Left renal cortex interstitium (tissue), 4 donors: ENCODE measurements around the gene GNG2. TPM values are rescaled to one million over a fixed set of nuclear protein-coding genes. Genes with fewer than 3 reads are reported as not detected.

Experiments used
- DNase-seq, 4 donors: peaks; one replicate each; pipeline ENCODE4 v3.0.0-alpha.2; 2013; ENCODE audit warnings: low read depth in 4 of 4, low spot score in 2 of 4, missing footprints in 1 of 4
- polyA plus RNA-seq, 4 donors: library from polyadenylated mRNA; unstranded; fragments of 120-200 nt; gene quantifications; one replicate each; pipeline ENCODE4 v1.2.1, GENCODE V29; 2013; ENCODE audit not compliant: insufficient read length in 4 of 4

GNG2 gene
- polyA plus RNA-seq: 10 to 100 TPM; 60.9 to 91.1 (median 74.1) TPM

DNA sequence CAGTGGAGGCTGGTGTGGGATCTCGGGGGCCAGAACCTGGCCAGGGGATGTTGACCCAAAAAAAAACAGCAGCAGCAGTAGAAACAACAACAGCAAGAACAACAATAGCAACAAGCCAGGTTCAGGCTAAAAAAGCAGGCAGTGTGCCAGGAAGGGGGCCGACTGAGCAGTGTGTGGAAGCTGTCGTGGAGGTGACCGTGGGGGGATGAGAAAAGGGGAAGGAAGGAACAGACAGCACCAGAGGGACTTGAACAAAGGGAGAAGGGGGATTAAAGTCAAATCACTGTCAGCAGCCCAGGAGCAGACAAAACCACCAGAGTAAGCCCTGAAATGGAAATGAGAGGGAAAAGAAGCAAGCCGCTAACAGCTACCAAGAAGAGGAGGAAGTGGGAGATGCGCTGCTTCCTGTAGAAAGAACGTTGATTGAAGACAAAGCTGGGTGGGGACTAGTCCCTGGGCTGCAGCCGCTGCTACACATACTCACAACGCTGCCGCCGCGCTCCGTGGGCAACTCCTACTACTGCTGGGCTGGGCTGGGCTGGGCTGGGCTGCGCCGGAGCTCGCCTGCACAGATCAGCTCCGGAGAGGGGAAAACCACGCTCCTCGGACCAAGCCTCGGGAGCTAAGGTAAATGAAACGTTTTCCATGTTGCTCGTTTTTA is at the start of gene GNG2:
Gene GNG2, plus strand, starts transcription at position 449 of the 661 bp plus-strand sequence. CDS start 90,067 bp downstream, outside the sequence.
- DNase-seq: peak in 2 of 4 donors; percentile 64 to 73

GRCh38 chr14:51811706-51812105 is 48.7 kb upstream of the GNG2 start:
- DNase-seq: no peak

DNA sequence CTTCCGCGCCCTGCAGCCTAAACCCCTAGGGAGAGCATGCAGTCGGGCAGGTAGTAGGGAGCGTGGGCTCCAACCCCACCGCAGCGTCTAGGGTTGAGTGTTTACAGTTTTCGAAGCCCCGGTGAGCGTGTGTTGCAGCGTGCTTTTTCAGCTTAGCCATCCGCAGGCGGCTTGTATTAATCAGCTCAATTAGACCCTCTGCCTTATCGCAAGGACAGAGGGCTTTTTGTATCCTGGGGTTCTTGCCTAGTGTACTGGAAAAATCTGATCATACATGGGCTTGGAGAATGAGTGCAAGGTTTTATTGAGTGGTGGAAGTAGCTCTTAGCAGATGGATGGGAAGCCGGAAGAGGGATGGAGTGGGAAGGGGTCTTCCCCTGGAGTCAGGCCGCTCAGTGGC is 44.4 kb upstream of the GNG2 start:
- DNase-seq: no peak

DNA sequence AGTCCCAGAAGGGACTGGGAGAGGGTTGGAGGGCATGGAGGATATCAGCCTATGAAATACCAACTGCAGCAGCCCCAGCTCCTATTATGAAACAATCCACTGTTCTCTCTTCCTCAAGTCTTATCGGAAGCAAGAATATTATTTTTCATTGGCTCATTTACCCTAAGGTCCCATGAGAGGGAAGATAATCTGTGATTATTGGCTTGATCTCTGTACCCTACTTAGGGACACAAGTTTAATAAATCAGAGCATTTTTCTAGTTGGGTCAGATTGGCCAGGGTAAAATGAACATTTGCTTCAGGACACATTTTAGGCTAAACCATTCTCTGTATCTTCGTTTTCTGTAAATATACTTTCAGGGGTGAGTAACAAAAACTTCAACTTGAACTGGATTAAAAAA is 43.1 kb upstream of the GNG2 start:
- DNase-seq: no peak

DNA sequence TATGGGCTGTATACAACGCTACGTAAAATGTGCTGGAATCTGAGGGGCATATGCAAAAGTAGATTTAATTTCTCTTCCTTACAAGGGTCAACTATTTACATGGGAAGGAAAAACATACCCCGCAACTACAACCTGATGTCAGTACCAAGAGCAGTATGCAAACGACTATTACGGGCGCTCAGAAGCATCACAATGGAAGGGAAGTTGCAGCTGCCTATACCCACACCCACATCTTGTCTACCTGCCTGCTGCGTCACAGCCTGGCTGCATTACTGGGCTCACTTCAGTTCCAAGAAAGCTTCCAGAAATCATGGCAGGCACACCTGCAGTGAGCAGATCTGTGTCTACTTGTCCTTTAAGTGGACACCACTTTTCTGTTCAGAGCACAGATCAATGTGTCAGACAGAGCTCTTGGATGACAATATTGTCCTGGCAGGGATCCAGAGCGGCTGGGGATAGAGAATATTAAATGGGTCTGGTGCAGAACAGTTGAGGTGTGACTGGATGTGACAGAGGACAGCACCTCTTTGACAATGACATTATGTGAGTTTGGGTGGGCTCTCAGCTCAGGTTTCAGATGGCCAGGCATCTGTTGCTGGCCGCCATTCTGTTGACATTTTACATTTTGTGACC is 41.5 kb upstream of the GNG2 start:
- DNase-seq: no peak

DNA sequence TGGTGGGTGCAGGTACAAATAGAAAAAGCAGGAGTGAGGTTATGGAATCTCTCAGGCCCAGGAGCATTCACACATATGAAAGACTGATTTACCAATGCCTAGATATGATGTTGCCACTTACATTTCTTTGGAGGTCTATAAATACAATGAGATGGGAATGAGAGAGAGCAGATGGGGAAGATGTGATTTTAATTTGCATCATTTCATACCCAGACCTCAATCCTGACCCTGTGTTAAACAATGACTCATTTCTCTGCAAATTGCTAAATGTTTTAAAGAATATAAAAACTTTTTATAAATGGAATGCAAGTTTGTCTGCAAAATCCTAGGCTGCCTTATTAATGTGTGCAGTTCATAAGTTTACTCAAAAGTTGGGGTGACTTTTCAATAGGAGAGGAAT is 38.6 kb upstream of the GNG2 start:
- DNase-seq: no peak

DNA sequence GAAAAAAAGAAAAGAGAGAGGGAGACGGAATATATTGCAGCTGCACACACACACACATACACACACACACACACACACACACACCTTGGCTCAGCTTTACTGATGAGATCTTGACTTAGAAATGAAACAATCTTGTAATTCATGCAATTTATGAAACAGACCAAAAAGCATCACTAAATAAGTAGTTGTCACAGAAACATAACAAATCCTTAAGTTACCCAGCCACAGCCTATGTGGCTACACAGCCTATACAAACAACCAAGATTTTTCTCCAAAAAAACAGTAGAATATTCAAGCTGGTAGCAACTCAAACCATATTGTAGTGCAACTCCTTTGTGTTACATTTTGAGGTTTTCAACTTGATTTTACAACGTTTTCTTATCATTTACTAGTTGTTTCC is 37.9 kb upstream of the GNG2 start:
- DNase-seq: no peak

DNA sequence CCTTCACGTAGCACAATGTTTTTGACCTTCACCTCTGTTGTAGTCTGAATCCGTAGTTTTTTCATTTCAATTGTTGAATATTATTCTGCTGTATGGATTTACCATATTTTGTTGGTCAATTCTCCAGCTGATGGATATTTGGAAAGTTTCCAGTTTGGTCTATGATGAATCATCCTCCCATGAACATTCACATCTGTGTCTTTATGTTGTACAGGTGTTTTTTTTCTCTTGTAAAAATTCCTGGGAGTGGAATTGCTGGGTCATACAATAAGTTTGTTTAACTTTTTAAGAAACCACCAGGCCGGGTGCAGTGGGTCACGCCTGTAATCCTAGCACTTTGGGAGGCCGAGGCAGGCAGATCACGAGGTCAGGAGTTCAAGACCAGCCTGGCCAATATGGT is 36.7 kb upstream of the GNG2 start:
- DNase-seq: no peak

DNA sequence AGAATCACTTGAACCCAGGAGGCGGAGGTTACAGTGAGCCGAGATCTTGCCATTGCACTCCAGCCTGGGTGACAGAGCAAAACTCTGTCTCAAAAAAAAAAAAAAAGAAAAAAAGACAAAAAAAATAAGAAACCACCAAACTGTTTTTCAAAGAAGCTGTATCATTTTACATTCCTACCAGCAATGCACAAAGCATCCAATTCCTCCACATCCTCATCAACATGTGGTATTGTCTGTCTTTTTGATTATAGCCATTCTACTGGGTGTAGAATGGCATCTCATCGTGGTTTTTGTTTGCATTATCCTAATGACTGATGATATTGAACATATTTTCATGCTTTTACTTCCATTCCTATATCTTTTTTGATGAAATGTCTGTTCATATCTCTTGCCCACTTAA is 36.2 kb upstream of the GNG2 start:
- no peak for DNase-seq

DNA sequence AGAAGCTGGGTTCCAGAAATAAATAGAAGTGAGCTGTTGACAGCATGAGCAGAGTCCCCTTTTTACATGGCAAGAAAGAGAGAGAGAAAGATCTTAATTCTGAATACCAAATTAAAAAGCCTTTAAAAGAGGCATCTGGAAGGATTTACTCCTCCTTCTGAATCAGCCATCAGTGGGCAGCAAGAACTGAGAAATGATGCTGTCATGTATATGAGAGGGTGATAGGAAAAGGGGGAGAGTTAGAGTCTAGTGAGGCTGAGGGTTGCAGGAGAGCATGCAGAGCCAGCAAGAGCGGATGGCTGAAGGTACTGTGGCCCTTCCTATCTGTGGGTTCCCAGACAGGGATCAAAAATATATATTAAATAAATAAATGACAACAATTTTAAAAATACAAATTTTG is 34.5 kb upstream of the GNG2 start:
- DNase-seq: no peak

- no peak for DNase-seq
Observed at GRCh38 chr14:51828017-51828797, 32.2 kb upstream of the GNG2 start.

- DNase-seq: no peak
Observed at GRCh38 chr14:51834240-51834639, 26.2 kb upstream of the GNG2 start.

DNA sequence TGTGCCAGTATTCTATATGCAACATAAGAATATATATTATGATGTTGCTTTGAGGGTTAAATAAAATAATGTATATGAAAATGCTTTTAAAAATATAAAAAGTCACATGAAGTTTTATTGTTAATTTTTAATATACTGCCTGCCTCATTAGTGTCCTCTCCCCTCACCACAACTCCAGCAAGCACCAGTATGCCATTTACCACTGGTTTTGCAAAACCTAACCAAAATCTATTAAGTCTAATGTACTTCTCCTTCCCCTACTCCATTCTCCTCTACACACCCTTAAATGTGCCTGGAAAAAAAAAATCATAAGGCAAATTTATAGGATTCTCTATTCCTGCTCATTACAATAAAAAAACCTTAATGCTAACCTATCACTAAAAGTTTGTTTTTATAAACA is 24.0 kb upstream of the GNG2 start:
- no peak for DNase-seq

GRCh38 chr14:51844081-51844881 is 16.1 kb upstream of the GNG2 start:
- DNase-seq: no peak

DNA sequence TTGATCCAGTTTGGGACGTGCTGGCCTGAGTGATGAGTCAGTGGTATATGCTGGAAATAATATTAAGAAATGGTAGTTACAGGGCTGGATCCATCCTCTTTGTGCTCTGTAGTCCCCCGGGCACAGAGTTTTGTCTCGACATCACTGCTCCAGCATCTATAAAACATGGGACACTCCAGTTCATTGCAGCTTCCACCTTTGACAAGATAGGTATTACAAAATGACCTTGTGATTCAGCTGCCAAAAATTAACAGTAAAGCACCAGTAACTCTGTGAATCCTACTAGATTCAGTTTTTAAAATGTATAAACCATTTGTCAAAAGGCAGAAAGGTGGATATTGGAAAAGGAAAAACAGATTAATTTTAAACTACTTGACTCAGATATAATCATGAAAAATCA is 14.6 kb upstream of the GNG2 start:
- no peak for DNase-seq

GRCh38 chr14:51846631-51847488 is 13.6 kb upstream of the GNG2 start:
- DNase-seq: peak in 2 of 4 donors; percentile 16 to 34

DNA sequence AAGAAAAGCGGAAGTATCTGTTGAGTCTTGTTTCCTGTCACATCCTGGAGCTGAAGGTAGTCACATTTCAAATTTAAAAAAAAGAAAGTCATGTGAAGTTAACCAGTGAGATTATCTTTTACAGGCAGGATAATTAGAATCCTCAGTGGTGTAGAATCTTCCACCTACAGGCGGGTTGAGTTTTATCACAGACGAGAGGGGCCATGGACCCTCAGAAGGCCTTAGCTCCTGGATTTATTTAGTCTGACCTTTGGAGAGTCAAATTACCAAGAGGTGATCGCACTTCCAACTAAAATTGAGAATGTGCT is 13.0 kb upstream of the GNG2 start:
- DNase-seq: no peak

GRCh38 chr14:51848120-51848519 is 12.3 kb upstream of the GNG2 start:
- DNase-seq: no peak

DNA sequence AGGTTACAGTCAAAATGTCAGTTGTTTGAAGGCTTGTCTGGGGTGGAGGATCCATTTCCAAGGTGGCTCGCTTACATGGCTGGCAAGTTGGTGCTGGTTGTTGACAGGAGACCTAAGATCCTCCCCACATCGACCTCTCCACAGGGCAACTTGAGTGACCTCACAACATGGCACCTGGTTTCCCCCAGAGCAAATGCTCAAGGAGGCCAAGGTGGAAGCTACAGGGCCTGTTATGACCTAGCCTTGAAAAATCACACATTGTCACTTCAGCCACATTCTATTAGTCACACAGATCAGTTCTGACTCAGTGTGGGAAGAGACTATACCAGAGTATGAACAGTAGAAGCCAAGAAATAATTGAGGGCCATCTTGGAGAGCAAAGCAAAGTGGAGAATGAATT is 11.3 kb upstream of the GNG2 start:
- no peak for DNase-seq

DNA sequence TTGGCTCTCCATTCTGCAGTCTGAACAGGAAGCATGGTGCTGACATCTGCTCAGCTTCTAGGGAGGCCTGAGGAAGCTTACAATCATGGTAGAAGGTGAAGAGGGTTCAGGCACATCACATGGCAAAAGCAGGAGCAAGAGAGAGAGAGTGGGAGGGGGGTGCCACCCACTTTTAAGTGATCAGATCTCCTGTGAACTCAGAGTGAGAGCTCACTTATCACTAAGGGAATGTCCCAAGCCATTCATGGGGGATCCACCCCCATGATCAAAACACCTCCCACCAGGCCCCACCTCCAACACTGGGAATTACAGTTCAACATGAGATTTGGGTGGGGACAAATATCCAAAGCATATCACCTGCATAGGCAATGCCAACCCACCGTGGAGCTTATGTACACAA is 9.8 kb upstream of the GNG2 start:
- DNase-seq: no peak
